HepG2 (cell line): ENCODE data around the gene SLC25A43. TPM values are rescaled to one million over a fixed set of nuclear protein-coding genes. Genes with fewer than 3 reads are reported as not detected.

Experiments
- ERF ChIP-seq: IDR thresholded peaks from 2 replicates; pipeline ENCODE4 v1.6.1; 2018; ENCODE audit warnings: missing biosample characterization, missing genetic modification reagents
- FOXP4 ChIP-seq: sonication (generic); formaldehyde crosslinking; IDR thresholded peaks from 2 replicates; pipeline ENCODE4 v1.4.0; 2020; ENCODE audit warnings: missing genetic modification reagents
- HNF4G ChIP-seq, 2 experiments: sonication (generic) in 1 of 2; formaldehyde crosslinking in 1 of 2; IDR thresholded peaks; 2 replicates each; pipeline versions ENCODE4 v1.4.0 to v1.6.1; 2011 to 2020; ENCODE audit warnings: borderline replicate concordance in 2 of 2, low read depth in 2 of 2, mild to moderate bottlenecking in 2 of 2, low read length in 1 of 2, missing genetic modification reagents in 1 of 2, moderate library complexity in 1 of 2
- KDM6A ChIP-seq: IDR thresholded peaks from 2 replicates; pipeline ENCODE4 v1.6.1; 2016; ENCODE audit warnings: low read depth
- LCORL ChIP-seq, 2 experiments: fragments of 450-650 bp in 1 of 2; sonication (generic) in 1 of 2; formaldehyde crosslinking in 1 of 2; IDR thresholded peaks; 2 replicates each; pipeline versions ENCODE4 v1.5.0 to v1.6.1; 2017 to 2020; ENCODE audit warnings: antibody characterized with exemption in 1 of 2, missing genetic modification reagents in 1 of 2
- MXI1 ChIP-seq: IDR thresholded peaks from 3 replicates; pipeline ENCODE4 v1.6.1; 2012; ENCODE audit warnings: low read depth, low read length, inconsistent platforms, borderline replicate concordance
- NFKB2 ChIP-seq: sonication (generic); formaldehyde crosslinking; IDR thresholded peaks from 2 replicates; pipeline ENCODE4 v1.4.0; 2020; ENCODE audit warnings: missing genetic modification reagents, borderline replicate concordance
- SAP130 ChIP-seq: IDR thresholded peaks from 2 replicates; pipeline ENCODE4 v1.6.1; 2016; ENCODE audit warnings: low read depth
- TEAD2 ChIP-seq: sonication (generic); formaldehyde crosslinking; IDR thresholded peaks from 2 replicates; pipeline ENCODE4 v1.9.0; 2021; ENCODE audit warnings: missing genetic modification reagents
- TEAD3 ChIP-seq: optimal IDR thresholded peaks from 2 replicates; pipeline ENCODE3; 2016; ENCODE audit warnings: borderline replicate concordance
- ZBTB7A ChIP-seq: sonication (generic); formaldehyde crosslinking; IDR thresholded peaks from 2 replicates; pipeline ENCODE4 v1.8.0; 2022; ENCODE audit warnings: mild to moderate bottlenecking, missing genetic modification reagents
- ZBTB7B ChIP-seq: sonication (generic); formaldehyde crosslinking; IDR thresholded peaks from 2 replicates; pipeline ENCODE4 v1.4.0; 2020; ENCODE audit warnings: missing genetic modification reagents
- ZNF687 ChIP-seq: sonication (generic); formaldehyde crosslinking; IDR thresholded peaks from 2 replicates; pipeline ENCODE4 v1.5.1; 2020; ENCODE audit warnings: mild to moderate bottlenecking, missing genetic modification reagents, moderate library complexity
- polyA plus RNA-seq, 8 experiments: library from polyadenylated mRNA; depleted of rRNA in 3 of 8; stranded (reverse) in 7 of 8; unstranded in 1 of 8; fragments of >200 nt; fragmentation: Illumina TruSeq in 4 of 8; extraction: Trizol in 4 of 8; gene quantifications; 2 replicates each; pipeline versions ENCODE4 v1.2.1 to v1.2.3, GENCODE V29; 2011 to 2016; ENCODE audit warnings: low read depth in 4 of 8, missing spikeins in 1 of 8, mixed read lengths in 1 of 8; ENCODE audit not compliant: insufficient read depth in 1 of 8
- total RNA-seq, 5 experiments: library from RNA; depleted of rRNA; stranded (reverse); fragments of >200 nt; fragmentation: Illumina TruSeq; extraction: Trizol; gene quantifications; 2 replicates each; pipeline ENCODE4 v1.2.3, GENCODE V29; 2016; ENCODE audit warnings: low read depth in 1 of 5
- TF ChIP-seq, protein P1 (sequence below): sonication (generic); formaldehyde crosslinking; IDR thresholded peaks from 2 replicates; pipeline ENCODE4 v1.5.1; 2020; ENCODE audit warnings: mild to moderate bottlenecking, moderate library complexity, missing genetic modification reagents
- TF ChIP-seq, protein P2 (sequence below): sonication (generic); formaldehyde crosslinking; IDR thresholded peaks from 2 replicates; pipeline ENCODE4 v1.5.0; 2020; ENCODE audit warnings: mild to moderate bottlenecking, missing genetic modification reagents, moderate library complexity

SLC25A43 gene
- total and polyA plus RNA-seq, 2 of the 13 experiments (the other 11 are each of a cell fraction or from before 2014, with no cell fraction given), result 5.8 to 13.2 TPM

- TF ChIP-seq TEAD2 (CRISPR knock-in tag) (no peak), MXI1 (0 out of 3 replicates have a peak, but pooled peaks have one; percentile 15), ZBTB7A (CRISPR knock-in tag) (no peak), TEAD3 (CRISPR knock-in tag) (peak; percentile 38), ERF (CRISPR knock-in tag) (peak; percentile 56; the same call in 1 of the 2 replicates), ZNF687 (CRISPR knock-in tag) (peak; percentile 83), SAP130 (peak; percentile 55), FOXP4 (CRISPR knock-in tag) (peak; percentile 66), NFKB2 (CRISPR knock-in tag) (peak; percentile 34; the same call in 1 of the 2 replicates), KDM6A (peak; percentile 66; the same call in 1 of the 2 replicates), ZBTB7B (CRISPR knock-in tag) (no peak), HNF4G (IDR thresholded peaks at IDR 0.05; ENCODE audit: borderline replicate concordance, low read depth, low read length) (peak; percentile 93), HNF4G (CRISPR knock-in tag; IDR thresholded peaks at IDR 0.05; ENCODE audit: borderline replicate concordance, low read depth) (peak; percentile 44; the same call in 1 of the 2 replicates), LCORL (IDR thresholded peaks at IDR 0.05) (no peak), LCORL (CRISPR knock-in tag; IDR thresholded peaks at IDR 0.05) (peak; percentile 55; the same call in 1 of the 2 replicates)
- TF ChIP-seq, protein P1, sequence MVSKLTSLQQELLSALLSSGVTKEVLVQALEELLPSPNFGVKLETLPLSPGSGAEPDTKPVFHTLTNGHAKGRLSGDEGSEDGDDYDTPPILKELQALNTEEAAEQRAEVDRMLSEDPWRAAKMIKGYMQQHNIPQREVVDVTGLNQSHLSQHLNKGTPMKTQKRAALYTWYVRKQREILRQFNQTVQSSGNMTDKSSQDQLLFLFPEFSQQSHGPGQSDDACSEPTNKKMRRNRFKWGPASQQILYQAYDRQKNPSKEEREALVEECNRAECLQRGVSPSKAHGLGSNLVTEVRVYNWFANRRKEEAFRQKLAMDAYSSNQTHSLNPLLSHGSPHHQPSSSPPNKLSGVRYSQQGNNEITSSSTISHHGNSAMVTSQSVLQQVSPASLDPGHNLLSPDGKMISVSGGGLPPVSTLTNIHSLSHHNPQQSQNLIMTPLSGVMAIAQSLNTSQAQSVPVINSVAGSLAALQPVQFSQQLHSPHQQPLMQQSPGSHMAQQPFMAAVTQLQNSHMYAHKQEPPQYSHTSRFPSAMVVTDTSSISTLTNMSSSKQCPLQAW (CRISPR knock-in tag), result 0 out of 2 replicates have a peak, but pooled peaks have one; percentile 36
- TF ChIP-seq, protein P2, sequence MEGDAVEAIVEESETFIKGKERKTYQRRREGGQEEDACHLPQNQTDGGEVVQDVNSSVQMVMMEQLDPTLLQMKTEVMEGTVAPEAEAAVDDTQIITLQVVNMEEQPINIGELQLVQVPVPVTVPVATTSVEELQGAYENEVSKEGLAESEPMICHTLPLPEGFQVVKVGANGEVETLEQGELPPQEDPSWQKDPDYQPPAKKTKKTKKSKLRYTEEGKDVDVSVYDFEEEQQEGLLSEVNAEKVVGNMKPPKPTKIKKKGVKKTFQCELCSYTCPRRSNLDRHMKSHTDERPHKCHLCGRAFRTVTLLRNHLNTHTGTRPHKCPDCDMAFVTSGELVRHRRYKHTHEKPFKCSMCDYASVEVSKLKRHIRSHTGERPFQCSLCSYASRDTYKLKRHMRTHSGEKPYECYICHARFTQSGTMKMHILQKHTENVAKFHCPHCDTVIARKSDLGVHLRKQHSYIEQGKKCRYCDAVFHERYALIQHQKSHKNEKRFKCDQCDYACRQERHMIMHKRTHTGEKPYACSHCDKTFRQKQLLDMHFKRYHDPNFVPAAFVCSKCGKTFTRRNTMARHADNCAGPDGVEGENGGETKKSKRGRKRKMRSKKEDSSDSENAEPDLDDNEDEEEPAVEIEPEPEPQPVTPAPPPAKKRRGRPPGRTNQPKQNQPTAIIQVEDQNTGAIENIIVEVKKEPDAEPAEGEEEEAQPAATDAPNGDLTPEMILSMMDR (CRISPR knock-in tag), result peak; percentile 40
Measured at GRCh38 chrX:119495734-119496726, 96.9 kb downstream of the SLC25A43 start (continued).
